NCI-H524 treated with DMSO at 0.1 percent for 48 hours (cell line): ENCODE results near the gene TSPAN33.
A peak's percentile ranks its signal among the peaks of the same experiment; 100 is the strongest.
"Not testable (repeated sequence)": the region's sequence is repeated elsewhere in the genome, so short reads cannot be mapped to it uniquely, and the experiment has no call there.

Experiments
- DNase-seq: peaks from one replicate; lab custom pipeline; 2025; lab: John Stamatoyannopoulos, UW

Gene TSPAN33

GRCh38 chr7:129209067-129209926 lies 64.8 kb downstream of the TSPAN33 start:
- no peak for DNase-seq

- DNase-seq: no peak
Measured at GRCh38 chr7:129210256-129210988, 65.9 kb downstream of the TSPAN33 start.

GRCh38 chr7:129210989-129211312 lies 66.4 kb downstream of the TSPAN33 start:
- no peak for DNase-seq

GRCh38 chr7:129212126-129212525 lies 67.6 kb downstream of the TSPAN33 start:
- DNase-seq: no peak

GRCh38 chr7:129212596-129212995 lies 68.1 kb downstream of the TSPAN33 start:
- no peak for DNase-seq

GRCh38 chr7:129213828-129214227 lies 69.3 kb downstream of the TSPAN33 start:
- DNase-seq: no peak

- not testable (repeated sequence) for DNase-seq
Measured at GRCh38 chr7:129215691-129216090, 71.2 kb downstream of the TSPAN33 start.

GRCh38 chr7:129216101-129216715 lies 71.7 kb downstream of the TSPAN33 start:
- not testable (repeated sequence) for DNase-seq

GRCh38 chr7:129216821-129217416 lies 72.4 kb downstream of the TSPAN33 start:
- not testable (repeated sequence) for DNase-seq

GRCh38 chr7:129218514-129219062 lies 74.1 kb downstream of the TSPAN33 start:
- peak; percentile 41 for DNase-seq

- not testable (repeated sequence) for DNase-seq
Measured at GRCh38 chr7:129219166-129219565, 74.7 kb downstream of the TSPAN33 start.
